Left renal pelvis (tissue), 4 donors: ENCODE results near the gene ANKRD13B. TPM values are rescaled to one million over a fixed set of nuclear protein-coding genes. Genes with fewer than 3 reads are reported as not detected.

Source experiments
- DNase-seq, 4 donors: peaks; one replicate each; pipeline ENCODE4 v3.0.0-alpha.2; 2013; ENCODE audit warnings: low read depth in 4 of 4, low spot score in 3 of 4
- polyA plus RNA-seq, 4 donors: library from polyadenylated mRNA; unstranded; fragments of 120-200 nt; gene quantifications; one replicate each; pipeline ENCODE4 v1.2.1, GENCODE V29; 2013; ENCODE audit not compliant: insufficient read length in 4 of 4

Gene ANKRD13B
- polyA plus RNA-seq, 4 donors: 8.7 to 30.4 (median 14.0) TPM

GRCh38 chr17:29579866-29580771, 12.8 kb upstream of the ANKRD13B start:
- DNase-seq: no peak

- DNase-seq: no peak
These were observed 11.2 kb upstream of the ANKRD13B start for GRCh38 chr17:29581583-29582253.

DNA sequence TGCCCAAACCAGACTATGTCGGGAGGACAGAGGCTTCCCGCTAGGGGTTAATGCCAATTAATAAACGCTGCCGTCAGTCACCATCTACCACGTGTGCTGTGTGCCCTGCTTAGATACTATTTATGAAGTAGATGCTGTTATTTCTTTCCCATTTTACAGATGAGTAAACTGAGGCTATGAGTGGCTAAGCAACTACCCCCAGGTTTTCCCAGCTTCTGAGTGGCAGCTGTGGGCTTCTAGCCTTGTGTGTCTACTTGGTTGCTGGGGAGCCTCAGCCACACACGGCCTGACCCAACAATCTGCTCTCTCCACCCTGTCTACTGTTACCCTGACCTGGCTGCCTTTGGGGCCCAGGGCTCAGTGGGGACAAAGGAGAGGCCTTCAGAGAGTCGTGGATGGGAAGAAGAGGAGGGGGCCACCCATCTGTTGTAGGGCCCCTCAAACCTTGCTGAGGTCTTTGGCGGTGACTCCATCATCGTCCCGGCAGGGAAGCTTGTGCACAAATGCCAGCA, 10.6 kb upstream of the ANKRD13B start:
- no peak for DNase-seq

DNA sequence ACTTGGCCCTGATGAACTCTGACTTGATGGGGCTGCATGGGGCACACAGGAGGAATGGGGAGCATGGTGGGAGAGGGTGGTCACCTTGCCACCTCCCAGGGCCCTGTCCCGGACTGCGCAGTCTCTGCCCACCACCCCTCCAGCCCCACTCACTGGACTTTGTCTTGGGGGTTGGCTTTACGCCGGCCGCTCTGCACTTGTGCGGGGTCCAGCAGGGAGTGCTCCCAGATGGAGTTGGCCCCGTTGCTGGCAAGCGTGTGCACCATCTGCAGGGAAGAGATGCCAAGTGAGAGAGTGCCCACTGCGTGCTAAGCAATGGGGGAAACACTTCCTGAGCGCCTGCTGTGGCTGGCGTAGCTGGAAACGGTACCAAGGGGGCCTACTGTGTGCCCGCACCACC, 10.2 kb upstream of the ANKRD13B start:
- DNase-seq: no peak

GRCh38 chr17:29583324-29584248, 9.3 kb upstream of the ANKRD13B start:
- no peak for DNase-seq

DNA sequence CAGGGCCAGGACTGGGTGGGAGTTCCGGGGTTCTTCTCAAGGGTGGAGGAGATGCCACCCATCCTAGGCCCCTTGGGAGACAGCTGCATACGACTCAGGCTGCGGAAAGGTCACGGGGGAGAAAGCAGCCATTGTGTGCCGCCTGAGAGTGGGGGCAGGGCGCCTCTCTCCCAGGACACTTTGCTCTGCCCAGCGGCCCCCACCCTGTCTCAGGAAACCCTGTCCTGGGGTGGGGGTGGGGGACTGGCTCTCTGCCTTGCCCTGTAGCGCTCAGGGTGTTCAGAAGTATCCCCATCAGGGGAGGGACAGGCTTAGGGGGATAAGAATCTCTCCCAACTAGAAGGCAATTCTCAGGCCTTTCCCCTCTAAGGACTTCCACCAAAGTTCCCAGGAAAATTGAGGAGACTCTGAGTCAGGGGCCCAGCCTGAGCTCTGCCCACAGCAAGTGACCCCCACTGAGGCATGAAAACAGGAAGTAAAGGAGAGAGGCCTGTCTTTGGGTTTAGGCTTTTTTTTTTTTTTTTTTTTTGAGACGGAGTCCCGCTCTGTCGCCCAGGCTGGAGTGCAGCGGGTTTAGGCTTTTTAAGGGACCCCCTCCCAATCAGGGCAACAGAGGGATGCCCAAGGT, 8.4 kb upstream of the ANKRD13B start:
- no peak for DNase-seq

GRCh38 chr17:29585080-29585751, 7.7 kb upstream of the ANKRD13B start:
- DNase-seq: no peak

- no peak for DNase-seq
These were observed 6.1 kb upstream of the ANKRD13B start for GRCh38 chr17:29586676-29587469.

GRCh38 chr17:29587591-29587990, 5.3 kb upstream of the ANKRD13B start:
- DNase-seq: no peak

DNA sequence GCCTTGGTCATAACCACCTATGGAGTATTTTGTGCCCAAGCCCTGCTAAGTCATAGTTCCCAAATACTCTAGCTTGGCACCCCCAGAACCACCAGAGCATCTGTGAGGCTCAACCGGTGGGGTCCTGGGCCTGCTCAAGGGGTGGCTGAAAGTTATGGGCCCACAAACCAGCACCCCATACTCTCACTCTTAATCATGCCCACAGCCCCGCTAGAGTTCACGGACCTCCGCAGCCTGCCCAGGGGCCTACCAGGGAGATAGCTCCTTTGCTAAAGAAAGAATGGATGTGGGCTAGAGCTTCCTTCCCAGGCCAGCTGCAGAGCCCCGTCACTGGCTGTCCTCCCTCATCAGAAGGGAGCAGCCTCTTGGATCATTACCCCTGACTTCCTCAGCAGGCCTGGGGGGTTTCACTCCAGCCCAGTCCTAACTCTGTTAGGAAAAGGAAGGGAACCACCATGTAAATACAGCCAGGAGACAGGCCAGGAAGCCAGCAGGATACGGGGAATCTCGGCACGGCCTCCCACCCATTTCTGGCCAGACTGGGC, 4.8 kb upstream of the ANKRD13B start:
- no peak for DNase-seq

DNA sequence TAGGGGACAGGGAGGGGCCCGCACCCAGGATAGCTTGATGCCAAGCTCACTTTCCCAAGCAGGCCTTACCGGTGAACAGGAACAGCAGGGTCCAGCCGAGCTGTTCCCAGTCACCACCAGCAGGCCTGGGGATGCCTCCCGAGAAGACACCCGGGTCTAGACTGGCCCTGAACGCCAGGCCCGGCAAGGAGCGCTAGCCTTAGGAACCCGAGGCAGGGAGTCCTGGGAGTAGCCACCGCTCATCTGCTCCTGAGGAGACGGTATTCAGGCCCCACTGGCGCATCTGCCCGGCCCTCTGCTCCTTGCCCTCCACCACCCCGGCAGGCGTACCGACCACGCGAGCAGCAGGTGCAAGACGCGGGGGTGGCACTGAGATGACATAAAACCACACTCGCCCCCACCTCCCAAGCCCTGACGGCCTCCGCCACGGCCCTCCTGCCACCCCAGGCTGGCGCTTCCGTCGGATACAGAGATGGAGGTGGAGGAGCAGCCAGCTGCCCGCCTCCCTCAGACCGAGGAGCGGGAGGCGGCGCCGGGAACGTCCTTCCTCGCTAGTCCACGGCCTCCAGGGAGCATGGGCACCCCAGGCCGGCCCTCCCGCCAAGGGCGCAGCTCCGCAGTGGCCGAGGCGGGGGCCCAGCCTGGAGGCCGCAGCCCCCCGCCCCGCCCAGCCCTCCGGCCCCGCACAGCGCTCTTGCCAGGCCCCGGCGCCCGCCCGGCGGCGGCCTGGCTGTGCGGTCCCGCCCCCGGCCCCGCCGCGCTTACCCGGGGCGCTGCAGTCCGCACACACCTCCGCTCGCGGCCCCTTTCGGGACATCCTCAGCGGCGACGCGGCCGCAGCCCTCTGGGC, 4.1 kb upstream of the ANKRD13B start:
- DNase-seq: no peak

DNA sequence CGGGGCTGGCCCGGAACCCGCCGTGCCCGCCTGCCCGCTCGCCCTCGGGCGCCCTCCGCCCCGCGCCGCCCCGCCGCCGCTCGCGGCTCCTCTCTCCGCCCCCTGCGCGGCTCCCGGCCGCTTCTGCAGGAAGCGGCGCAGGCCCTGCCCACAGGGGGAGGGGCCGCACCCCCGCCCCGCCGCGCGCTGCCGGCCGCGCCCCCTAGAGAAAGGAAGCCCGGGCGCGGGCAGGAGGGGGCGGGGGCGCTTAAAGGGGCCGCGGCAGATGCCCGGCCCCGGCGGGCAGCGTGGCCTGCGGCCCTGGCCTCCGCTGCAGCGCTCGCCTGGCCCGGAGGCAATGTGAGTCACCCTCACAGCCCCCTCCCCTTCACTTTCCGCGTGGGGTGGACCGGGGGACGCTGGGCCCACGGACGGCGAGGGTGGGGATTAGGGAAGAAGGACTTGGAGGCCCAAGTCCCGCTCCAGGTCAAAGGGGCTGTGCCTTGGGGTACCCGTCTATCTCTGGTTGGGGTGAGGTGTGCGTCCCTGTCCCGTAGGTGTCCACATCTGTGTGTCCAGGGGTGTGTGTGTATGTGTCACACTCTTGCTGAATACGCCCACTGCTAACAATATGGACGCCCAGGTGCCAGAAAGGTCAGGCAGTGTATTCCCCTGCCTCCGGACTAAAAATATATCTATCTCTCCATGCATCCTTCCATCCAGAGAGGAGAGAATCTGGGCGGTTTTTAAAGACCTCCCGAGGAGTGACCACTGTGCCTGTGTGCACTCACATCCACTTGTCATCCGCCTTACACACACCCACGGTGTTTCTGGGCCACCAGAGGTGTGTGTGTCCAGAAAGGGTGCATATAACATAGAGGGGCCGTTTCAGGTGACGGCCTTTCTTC, 3.2 kb upstream of the ANKRD13B start, which contains the start of gene GIT1:
GIT1 (minus strand) TSS at position 125 of the 887 bp plus-strand sequence. CDS start 270 bp downstream, outside the sequence.
- peak in 3 of 4 donors; percentile 75 to 79 (median 77) for DNase-seq

DNA sequence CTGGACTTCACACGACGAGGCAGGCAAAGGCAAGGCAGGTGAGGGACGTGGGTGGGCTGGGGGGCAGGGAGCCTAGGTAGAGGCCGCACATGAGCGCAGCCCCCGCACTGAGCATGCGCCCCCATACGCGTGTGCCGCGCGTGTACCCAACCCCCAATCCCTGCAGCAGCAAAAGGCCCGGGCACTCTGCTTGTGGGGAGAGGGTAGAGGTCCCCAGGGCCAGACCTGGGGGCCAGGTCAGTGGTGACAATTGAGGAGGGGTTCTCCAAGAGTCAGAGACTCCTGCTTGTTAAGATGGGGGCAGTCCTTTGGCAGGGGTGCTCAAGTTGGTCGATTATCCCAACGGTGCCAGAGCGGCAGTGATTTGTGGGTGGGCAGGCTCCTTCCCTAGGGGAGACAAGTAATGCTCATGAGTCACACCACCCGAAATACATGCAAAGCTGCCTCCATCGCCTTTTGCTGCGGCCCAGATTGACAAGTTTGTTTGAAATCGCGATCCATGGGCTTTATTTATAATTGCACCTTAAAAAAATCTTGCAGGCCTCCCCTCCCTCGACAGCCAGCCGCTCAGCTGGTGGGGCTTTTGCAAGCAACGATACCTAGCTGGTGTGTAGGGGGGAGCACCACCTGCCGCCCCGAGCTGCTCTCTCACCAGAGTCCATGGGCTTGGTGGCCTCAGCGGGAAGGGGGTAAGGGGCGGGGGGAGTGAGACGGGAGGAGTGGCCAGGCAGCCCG, 2.4 kb upstream of the ANKRD13B start:
- DNase-seq: no peak

DNA sequence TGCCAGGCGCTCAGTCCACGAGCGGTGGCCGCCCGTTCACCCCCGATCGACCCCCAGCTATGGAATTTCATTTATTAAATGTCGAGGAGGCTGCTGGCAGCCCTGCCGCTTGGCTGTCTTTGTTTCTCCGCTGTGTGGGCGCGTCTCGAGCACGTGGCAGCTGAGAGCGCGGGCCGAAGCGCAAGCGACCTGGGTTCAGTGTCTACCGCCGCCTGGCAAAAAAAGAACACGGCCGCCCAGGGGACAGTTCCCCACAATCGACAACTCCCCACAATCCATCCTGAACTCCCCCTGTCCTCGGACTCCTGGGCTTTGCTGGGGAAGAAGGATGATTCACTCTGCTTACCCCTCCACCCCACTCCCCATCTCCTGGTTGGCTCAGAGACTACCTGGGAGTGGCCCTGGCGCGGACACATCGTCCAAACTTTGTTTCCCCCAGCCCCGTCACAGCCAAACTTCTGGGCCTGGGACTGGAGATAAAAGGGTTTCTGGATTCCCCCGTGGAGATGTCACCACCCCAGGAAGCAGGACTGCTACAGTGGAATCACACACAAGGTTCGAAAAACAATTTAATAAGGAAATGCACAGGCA, 1.7 kb upstream of the ANKRD13B start:
- no peak for DNase-seq
